Keratinocyte (primary cell): ENCODE results near the gene NEU4. TPM values are rescaled to one million over a fixed set of nuclear protein-coding genes. Genes with fewer than 3 reads are reported as not detected.
"Not testable (repeated sequence)": the region's sequence is repeated elsewhere in the genome, so short reads cannot be mapped to it uniquely, and the experiment has no call there.

ENCODE experiments used
- DNase-seq: peaks from one replicate; pipeline ENCODE4 v3.0.0-alpha.2; 2011; ENCODE audit warnings: low read depth, missing footprints, low spot score
- FAIRE-seq: peaks from 2 replicates; lab custom pipeline; 2011; peaks lifted over from hg19 to GRCh38; lab: Jason Lieb, UNC
- H2AFZ ChIP-seq: 2 replicates; pipeline ENCODE4 v1.6.0; 2012; ENCODE audit warnings: low read length, control low read depth, inconsistent platforms; ENCODE audit not compliant: control insufficient read depth
- H3K27ac ChIP-seq: 2 replicates; pipeline ENCODE4 v1.5.1; 2011; ENCODE audit warnings: low read length; ENCODE audit not compliant: control insufficient read depth, insufficient read depth
- H3K27me3 ChIP-seq: 3 replicates; pipeline ENCODE4 v1.6.0; 2011; ENCODE audit warnings: low read length; ENCODE audit not compliant: control insufficient read depth, insufficient read depth; ENCODE audit errors: extremely low read depth
- H3K36me3 ChIP-seq, 2 experiments: 2 replicates in 1 of 2; 3 replicates in 1 of 2; pipeline ENCODE4 v1.5.1; 2011; ENCODE audit warnings: low read length in 2 of 2, mild to moderate bottlenecking in 1 of 2; ENCODE audit not compliant: control insufficient read depth in 2 of 2, insufficient read depth in 2 of 2; ENCODE audit errors: extremely low read depth in 1 of 2
- H3K4me1 ChIP-seq: 3 replicates; pipeline ENCODE4 v1.5.1; 2011; ENCODE audit warnings: low read length; ENCODE audit not compliant: control insufficient read depth, insufficient read depth; ENCODE audit errors: extremely low read depth
- H3K4me2 ChIP-seq: 3 replicates; pipeline ENCODE4 v1.6.0; 2011; ENCODE audit warnings: low read depth, low read length; ENCODE audit not compliant: control insufficient read depth, insufficient read depth; ENCODE audit errors: extremely low read depth
- H3K4me3 ChIP-seq, 3 experiments: fragments of 200-600 bp in 1 of 3; sonication (generic) in 1 of 3; 2 replicates in 2 of 3; 3 replicates in 1 of 3; pipeline ENCODE4 v1.5.1; 2011 to 2016; ENCODE audit warnings: low read length in 3 of 3, mild to moderate bottlenecking in 3 of 3, control low read depth in 2 of 3, inconsistent platforms in 1 of 3, low read depth in 1 of 3, mixed read lengths in 1 of 3, mixed run types in 1 of 3, moderate library complexity in 1 of 3; ENCODE audit not compliant: control insufficient read depth in 2 of 3, insufficient read depth in 2 of 3; ENCODE audit errors: extremely low read depth in 1 of 3
- H3K79me2 ChIP-seq: 2 replicates; pipeline ENCODE4 v1.6.0; 2012; ENCODE audit warnings: low read length; ENCODE audit not compliant: control insufficient read depth, insufficient read depth
- H3K9ac ChIP-seq: 3 replicates; pipeline ENCODE4 v1.6.0; 2011; ENCODE audit warnings: low read length; ENCODE audit not compliant: control insufficient read depth, insufficient read depth; ENCODE audit errors: extremely low read depth
- H3K9me1 ChIP-seq: 3 replicates; pipeline ENCODE4 v1.6.0; 2011; ENCODE audit warnings: low read length; ENCODE audit not compliant: control insufficient read depth, insufficient read depth; ENCODE audit errors: extremely low read depth
- H3K9me3 ChIP-seq: 2 replicates; pipeline ENCODE4 v1.5.1; 2012; ENCODE audit warnings: low read depth, low read length; ENCODE audit not compliant: control insufficient read depth
- H4K20me1 ChIP-seq: 3 replicates; pipeline ENCODE4 v1.6.0; 2011; ENCODE audit warnings: low read length; ENCODE audit not compliant: control insufficient read depth, insufficient read depth; ENCODE audit errors: extremely low read depth
- CTCF ChIP-seq, 3 experiments: IDR thresholded peaks in 1 of 3; conservative IDR thresholded peaks in 1 of 3; optimal IDR thresholded peaks in 1 of 3; 2 replicates in 2 of 3; 3 replicates in 1 of 3; pipeline versions ENCODE3 to v1.5.1; 2011; ENCODE audit warnings: low read length in 3 of 3, mild to moderate bottlenecking in 3 of 3, moderate library complexity in 2 of 3, control low read depth in 1 of 3, inconsistent platforms in 1 of 3; ENCODE audit not compliant: insufficient read depth in 2 of 3; ENCODE audit errors: extremely low read depth in 1 of 3
- EZH2 ChIP-seq: IDR thresholded peaks from one replicate; pipeline ENCODE4 v1.6.1; 2012; ENCODE audit warnings: inconsistent platforms, mild to moderate bottlenecking, low read length, moderate library complexity
- dilution Hi-C: fragments of 300-500 bp; cut with MboI; formaldehyde crosslinking; loops from one replicate; pipeline ENCODE4 v1.7.0; 2020; ENCODE audit warnings: low sequenced_read_pairs; ENCODE audit not compliant: extremely low pct_ligation_motif_present
- polyA plus RNA-seq, 5 experiments: library from polyadenylated mRNA; depleted of rRNA in 3 of 5; stranded (reverse) in 3 of 5; stranded (forward) in 1 of 5; unstranded in 1 of 5; fragments of >200 nt; gene quantifications; 1 replicate in 1 of 5; 2 replicates in 3 of 5; 3 replicates in 1 of 5; pipeline versions ENCODE4 v1.2.1 to v1.2.3, GENCODE V29; 2011 to 2012; ENCODE audit warnings: missing spikeins in 2 of 5, low read depth in 1 of 5, low replicate concordance in 1 of 5

NEU4 gene
- polyA plus RNA-seq, 1 donor (not counting 4 experiments of a cell fraction or from before 2014, with no cell fraction given): not detected

DNA sequence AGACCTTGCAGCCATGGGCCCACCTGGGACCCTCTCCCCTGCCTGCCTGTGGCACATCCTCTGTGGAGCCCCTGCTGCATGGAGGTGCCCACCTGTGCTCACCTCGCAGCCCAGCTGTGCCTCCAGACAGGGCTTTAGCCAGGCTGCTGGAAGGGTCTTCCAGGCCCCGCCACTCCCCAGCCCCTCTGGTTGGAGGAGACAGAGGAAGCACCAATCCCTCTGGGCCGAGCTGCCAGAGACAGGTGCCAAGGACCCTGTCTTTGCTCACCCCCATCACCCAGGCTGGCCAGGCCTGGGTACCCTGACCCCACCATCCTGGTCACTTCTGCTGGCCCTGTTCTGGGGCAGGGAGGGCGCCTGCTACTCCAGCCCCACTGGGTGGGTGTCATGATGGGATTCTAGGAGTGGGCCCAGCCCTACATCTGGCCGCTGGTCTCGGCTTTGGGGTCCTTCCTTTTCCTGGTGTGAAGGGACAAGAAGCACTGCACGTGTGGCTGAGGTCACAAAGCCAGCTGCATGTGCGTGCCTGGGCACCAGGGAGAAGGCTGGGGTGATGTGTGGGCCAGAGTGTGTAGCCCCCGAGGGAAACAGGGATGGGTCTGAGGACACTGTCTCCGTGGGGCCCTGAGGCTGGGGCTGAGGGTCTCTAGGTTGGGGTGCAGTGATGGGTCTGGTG is 9.3 kb upstream of the NEU4 start:
- no peaks in the 10 kb centered on the region for H3K9me3 ChIP-seq
- no peaks in the 10 kb centered on the region for H4K20me1 ChIP-seq
- DNase-seq (no peak), FAIRE-seq (no peak)
- H3K4me1 ChIP-seq: no peaks in the 10 kb centered on the region
- no peak overlapping the region for H2AFZ ChIP-seq
- peaks cover 17% of the 10 kb centered on the region for H3K27me3 ChIP-seq
- H3K36me3 ChIP-seq: no peaks in the 10 kb centered on the region
- H3K9ac ChIP-seq: no peak overlapping the region
- no peak overlapping the region for H3K27ac ChIP-seq
- TF ChIP-seq EZH2: no peak
- TF ChIP-seq CTCF (optimal IDR thresholded peaks at IDR 0.05 in 1 of 3, IDR thresholded peaks at IDR 0.05 in 1 of 3, conservative IDR thresholded peaks at IDR 0.05 in 1 of 3; ENCODE audit: extremely low read depth in 1 of 3, insufficient read depth in 2 of 3, low read length in 3 of 3): no peak
- H3K4me2 ChIP-seq: no peak overlapping the region
- dilution Hi-C loops: no loop called here
- H3K4me3 ChIP-seq: no peak overlapping the region
- H3K9me1 ChIP-seq: no peaks in the 10 kb centered on the region
- H3K79me2 ChIP-seq: no peaks in the 10 kb centered on the region

DNA sequence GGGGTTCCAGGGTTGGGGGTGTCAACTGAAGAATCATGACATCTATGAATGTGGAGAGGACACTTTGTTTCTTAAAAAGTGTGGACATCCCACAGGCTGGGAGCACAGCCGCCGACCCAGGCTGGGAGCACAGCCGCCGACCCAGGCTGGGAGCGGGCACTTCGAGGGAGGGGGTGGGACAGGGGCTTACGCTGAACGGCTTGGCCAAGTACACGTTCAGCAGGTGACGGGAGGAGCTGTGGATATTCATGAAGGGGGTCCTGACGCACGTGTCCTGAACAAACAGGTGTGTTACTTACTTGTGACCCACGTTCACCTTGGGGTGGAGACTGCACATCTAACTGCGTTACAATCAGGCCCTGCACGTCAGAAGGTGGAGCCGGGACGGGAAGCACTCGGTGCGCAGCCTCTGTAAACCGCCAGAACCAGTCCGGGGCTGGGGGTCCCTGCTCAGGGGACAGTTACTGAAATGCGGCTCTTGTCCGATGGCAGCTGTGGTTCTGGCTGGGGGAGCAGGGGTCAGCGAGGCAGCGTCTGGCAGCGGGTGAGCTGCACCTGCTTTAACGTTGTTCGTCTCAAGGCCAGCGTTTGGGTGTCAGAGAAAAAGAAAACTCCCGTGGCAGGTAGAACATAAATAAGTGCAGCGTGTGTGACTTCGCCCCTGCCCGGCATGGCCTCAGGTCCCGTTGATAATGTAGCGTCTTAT is 8.6 kb upstream of the NEU4 start:
- H3K4me1 ChIP-seq, DNase-seq, H3K9me1 ChIP-seq, H3K9me3 ChIP-seq, H3K36me3 ChIP-seq, H2AFZ ChIP-seq, H3K79me2 ChIP-seq, H3K9ac ChIP-seq, dilution Hi-C loops, FAIRE-seq, H3K27ac ChIP-seq, H3K4me3 ChIP-seq, H4K20me1 ChIP-seq, H3K4me2 ChIP-seq: not testable (repeated sequence)
- H3K27me3 ChIP-seq: peaks cover 20% of the 10 kb centered on the region
